ENCODE measurements around the gene RCOR3. TPM values are rescaled to one million over a fixed set of nuclear protein-coding genes. Genes with fewer than 3 reads are reported as not detected.
A peak's percentile ranks its signal among the peaks of the same experiment; 100 is the strongest.
"Not testable (repeated sequence)": the region's sequence is repeated elsewhere in the genome, so short reads cannot be mapped to it uniquely, and the experiment has no call there.

The RCOR3 gene
- total RNA-seq, 1 donor from 2014 or later, result 104 TPM

DNA sequence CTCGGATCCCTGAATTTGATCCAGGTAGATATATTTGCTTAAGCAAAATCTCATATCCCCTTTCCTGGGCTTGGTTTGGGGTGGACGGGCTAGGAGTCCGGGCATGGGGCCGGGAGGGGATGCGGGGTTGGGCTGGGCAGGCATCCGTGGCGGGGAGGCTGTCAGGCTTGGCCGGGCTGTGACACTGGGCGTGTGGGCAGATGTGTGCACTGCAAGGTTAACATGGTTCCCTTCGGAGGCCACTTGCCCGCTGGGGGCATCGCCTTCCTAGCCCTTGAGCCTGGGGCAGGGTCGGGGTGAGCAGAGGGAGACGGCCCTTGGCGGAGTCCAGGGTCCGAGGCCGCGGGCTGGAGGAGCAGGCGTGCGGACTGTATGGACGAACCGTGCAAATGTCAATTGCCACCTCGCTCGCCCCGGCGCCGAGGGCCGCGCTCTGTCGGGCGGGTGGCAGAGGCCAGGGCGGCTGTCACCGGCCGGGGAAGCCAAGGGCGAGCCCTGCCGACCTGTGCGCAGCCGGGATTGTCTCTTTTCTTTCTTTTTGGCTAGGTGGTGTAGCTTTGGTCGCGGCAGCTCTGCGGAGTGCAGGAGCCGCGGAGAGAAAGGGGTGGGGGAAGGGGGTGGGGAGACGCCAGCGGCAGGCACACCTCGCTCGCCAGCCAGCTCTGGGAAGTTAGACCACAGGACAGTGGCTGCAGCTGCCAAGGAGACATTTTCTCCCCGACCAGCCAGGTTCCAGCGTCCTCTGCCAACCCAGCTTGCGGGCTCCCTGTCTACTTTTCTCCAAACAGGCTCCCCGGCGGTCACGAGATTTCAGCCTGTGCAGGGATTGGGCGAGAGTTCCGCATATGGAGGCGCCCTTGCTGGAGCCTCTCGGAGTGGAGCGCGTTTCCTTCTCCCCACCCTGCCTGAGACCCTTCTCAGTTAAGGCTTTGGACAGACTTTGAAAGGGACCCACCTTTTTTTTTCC lies 1.3 kb downstream of the RCOR3 start:
- DNase-seq (ENCODE audit: low spot score), result peak; percentile 85

- no peak for DNase-seq (ENCODE audit: low spot score)
Measured at GRCh38 chr1:211261229-211261628, 2.1 kb downstream of the RCOR3 start.

- DNase-seq (ENCODE audit: low spot score), result not testable (repeated sequence)
Measured at GRCh38 chr1:211263022-211263421, 3.9 kb downstream of the RCOR3 start.

DNA sequence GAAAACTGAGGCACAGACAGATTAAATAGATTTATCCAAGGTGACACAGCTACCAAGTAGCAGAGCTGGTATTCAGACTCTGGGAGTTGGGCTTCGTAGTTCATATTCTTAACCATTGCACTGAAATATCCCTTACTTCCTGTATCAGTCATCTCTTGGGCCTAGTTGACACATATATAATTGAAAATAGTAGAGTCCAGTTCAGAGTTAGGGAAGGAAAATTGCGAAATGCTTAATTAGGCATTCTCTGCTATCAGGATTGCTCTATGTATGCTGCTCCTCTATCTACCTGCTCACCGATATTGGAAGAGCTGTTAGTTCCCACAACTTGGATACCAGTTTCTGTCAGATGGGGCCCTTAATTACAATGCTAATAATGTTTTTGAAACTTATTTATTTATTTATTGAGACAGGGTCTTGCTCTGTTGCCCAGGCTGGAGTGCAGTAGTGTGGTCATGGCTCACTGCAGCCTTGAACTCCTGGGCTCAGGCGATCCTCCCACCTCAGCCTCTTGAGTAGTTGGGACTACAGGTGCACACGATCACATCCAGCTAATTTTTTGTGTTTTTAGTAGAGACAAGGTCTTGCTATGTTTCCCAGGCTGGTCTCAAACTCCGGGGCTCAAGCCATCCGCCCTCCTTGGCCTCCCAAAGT lies 8.2 kb downstream of the RCOR3 start:
- DNase-seq (ENCODE audit: low spot score), result no peak

GRCh38 chr1:211279340-211279739 lies 20.2 kb downstream of the RCOR3 start:
- DNase-seq (ENCODE audit: low spot score), result no peak

- no peak for DNase-seq (ENCODE audit: low spot score)
Measured at GRCh38 chr1:211280910-211281309, 21.7 kb downstream of the RCOR3 start.

GRCh38 chr1:211281320-211282022 lies 22.3 kb downstream of the RCOR3 start:
- no peak for DNase-seq (ENCODE audit: low spot score)

GRCh38 chr1:211282023-211282373 lies 22.8 kb downstream of the RCOR3 start:
- no peak for DNase-seq (ENCODE audit: low spot score)

- DNase-seq (ENCODE audit: low spot score), result no peak
Measured at GRCh38 chr1:211285196-211285595, 26.0 kb downstream of the RCOR3 start.

GRCh38 chr1:211287218-211287617 lies 28.1 kb downstream of the RCOR3 start:
- DNase-seq (ENCODE audit: low spot score), result no peak

DNA sequence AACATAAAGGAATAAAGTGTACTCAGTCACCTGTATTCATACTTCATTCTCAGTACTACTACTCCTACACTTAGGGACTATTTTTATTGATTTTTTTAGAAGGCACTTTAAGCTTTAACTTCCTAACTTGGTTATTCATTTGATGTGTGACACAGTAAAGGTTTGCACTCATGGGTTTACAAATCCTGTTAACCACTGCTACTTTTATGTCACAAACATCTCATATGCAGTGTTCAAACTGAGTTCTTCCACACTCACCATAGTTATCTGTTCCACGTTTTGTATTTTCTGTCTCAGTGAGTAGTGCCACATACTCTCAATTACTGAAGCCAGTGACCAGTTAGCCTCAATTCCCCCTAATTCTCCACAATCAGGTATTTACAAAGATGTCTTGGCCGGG lies 33.2 kb downstream of the RCOR3 start:
- DNase-seq (ENCODE audit: low spot score), result no peak

- no peak for DNase-seq (ENCODE audit: low spot score)
Measured at GRCh38 chr1:211296396-211296795, 37.2 kb downstream of the RCOR3 start.

- no peak for DNase-seq (ENCODE audit: low spot score)
Measured at GRCh38 chr1:211305044-211305443, 45.9 kb downstream of the RCOR3 start.

DNA sequence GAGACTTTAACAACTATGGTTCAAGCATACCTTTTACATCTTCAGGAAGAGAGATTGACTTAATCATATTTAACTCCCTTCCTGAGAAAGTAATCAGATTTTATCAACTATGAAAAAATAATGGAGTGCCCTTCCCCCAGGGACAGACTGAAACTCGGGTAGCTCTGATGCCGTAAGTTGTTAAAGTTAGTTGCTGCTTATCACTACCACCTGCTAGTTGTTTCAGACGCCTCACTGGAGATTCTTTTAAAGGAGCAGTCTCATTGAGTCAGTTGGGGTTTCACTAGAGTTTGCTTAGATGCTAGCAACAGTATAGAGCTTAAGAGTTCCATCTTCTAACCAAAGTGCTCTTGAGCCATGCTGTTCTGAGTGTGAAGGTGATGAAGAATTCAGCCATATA lies 50.5 kb downstream of the RCOR3 start:
- DNase-seq (ENCODE audit: low spot score), result no peak

DNA sequence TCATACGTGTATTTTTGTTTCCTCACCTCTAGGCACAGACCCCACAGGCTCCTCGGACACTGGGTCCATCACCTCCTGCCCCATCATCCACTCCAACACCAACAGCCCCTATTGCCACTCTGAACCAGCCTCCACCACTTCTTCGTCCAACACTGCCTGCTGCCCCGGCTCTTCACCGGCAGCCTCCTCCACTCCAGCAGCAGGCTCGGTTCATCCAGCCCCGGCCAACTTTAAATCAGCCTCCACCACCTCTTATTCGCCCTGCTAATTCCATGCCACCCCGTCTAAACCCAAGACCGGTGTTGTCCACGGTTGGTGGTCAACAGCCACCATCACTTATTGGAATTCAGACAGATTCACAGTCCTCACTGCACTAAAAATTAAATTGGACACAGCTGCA lies 54.2 kb downstream of the RCOR3 start:
- no peak for DNase-seq (ENCODE audit: low spot score)

GRCh38 chr1:211318576-211319280 lies 59.6 kb downstream of the RCOR3 start:
- DNase-seq (ENCODE audit: low spot score), result no peak

DNA sequence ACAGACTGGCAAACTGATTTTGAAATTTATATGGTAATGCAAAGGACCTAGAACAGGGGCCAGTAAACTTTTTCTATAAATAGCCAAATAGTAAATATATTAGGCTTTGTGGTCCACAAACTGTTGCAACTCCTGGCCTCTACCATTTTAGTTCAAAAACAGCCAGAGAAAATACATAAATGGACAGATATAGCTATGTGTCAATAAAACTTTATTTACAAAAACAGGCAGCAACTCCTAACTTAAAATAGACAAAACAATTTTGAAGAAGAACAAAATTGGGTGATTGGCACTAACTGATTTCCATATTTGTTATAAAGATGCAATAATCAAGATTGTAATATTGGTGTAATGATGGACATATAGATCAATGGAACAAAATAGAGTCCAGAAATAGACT lies 60.7 kb downstream of the RCOR3 start:
- DNase-seq (ENCODE audit: low spot score), result no peak

- DNase-seq (ENCODE audit: low spot score), result no peak
Measured at GRCh38 chr1:211320980-211321379, 61.8 kb downstream of the RCOR3 start.

DNA sequence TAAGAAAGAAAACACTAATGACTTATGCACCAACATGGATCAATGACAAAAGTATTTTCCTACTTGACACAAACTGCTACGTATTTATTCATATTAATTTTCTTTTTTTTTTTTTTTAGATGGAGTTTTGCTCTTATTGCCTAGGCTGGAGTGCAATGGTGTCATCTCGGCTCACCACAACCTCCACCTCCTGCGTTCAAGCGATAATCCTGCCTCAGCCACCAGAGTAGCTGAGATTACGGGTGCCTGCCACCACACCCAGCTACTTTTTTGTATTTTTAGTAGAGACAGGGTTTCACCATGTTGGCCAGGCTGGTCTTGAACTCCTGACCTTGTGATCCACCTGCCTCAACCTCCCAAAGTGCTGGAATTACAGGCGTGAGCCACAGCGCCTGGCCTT lies 62.5 kb downstream of the RCOR3 start:
- DNase-seq (ENCODE audit: low spot score), result not testable (repeated sequence)

- no peak for DNase-seq (ENCODE audit: low spot score)
Measured at GRCh38 chr1:211323156-211324063, 64.2 kb downstream of the RCOR3 start.
